Activated CD4-positive, alpha-beta T cell treated with anti-CD3 and anti-CD28 coated beads, Interleukin-2, amount 50 U/mL, for 24 hours (primary cell): ENCODE results near the gene SNRNP40.

Source experiments
- DNase-seq, 2 donors: peaks; one replicate each; pipeline ENCODE4 v3.0.0-alpha.2; 2020; ENCODE audit warnings: low read depth in 1 of 2, low spot score in 1 of 2

The SNRNP40 gene

DNA sequence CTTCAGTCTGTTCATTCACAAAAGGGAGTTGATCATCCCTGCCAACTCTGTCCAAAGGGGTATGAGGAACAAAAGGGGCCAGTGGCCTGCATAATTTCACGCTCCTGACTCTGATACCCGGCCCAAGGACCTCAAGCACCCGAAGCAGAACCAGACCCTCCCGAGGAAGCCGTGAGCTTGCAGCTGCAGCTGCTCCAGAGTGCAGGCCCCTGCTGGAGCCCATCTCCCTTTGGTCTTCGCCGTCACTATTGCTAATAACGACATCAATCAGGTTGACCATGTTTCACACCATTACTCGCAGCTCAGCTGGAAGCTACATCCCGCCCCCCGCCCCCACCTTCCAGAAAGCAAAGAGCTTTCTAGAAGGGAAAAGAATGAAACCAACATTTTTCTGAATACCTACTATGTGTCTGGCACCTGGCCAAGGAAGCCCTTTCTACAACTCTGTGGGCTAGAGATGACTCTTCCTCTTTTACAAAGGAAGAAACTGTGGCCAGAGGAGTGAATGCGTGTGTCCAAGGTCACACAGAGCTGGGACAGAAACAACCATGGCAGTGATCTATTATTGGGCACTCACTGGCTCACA is 62.4 kb downstream of the SNRNP40 start:
- DNase-seq, result no peak

DNA sequence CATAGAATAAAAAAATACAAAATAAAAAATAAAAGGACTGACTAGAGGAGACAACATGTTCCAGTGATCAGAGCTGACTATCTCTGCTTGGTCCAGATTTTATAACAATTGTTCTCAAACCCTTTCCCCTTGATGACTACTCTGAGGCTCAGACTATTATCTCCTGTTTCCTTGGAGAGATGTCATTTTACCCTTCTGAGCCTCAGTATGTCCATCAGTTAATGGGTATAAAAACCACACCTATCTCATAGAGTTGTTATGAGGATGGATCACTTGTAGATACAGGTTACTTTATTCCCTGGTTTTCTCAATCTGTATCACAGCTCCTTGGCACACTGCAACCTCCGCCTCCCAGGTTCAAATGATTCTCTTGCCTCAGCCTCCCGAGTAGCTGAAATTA is 63.9 kb downstream of the SNRNP40 start:
- no peak for DNase-seq

DNA sequence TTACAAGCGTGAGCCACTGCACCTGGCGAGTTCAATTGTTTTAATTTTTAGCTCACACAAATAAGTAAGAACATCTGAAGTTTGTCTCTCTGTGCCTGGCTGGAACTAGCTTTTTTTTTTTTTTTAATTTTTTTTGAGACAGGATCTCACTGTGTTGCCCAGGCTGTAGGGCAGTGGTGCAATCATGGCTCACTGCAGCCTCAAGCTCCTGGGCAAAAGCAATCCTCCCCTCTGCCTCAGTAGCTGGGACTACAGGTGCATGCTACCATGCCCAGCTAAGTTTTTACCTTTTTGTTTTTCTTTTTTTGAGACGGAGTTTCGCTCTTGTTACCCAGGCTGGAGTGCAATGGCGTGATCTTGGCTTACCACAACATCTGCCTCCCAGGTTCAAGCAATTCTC is 64.8 kb downstream of the SNRNP40 start:
- DNase-seq, result no peak

- no peak for DNase-seq
These were observed 66.2 kb downstream of the SNRNP40 start for GRCh38 chr1:31230378-31230777.

- DNase-seq, result no peak
These were observed 67.6 kb downstream of the SNRNP40 start for GRCh38 chr1:31228986-31229385.

DNA sequence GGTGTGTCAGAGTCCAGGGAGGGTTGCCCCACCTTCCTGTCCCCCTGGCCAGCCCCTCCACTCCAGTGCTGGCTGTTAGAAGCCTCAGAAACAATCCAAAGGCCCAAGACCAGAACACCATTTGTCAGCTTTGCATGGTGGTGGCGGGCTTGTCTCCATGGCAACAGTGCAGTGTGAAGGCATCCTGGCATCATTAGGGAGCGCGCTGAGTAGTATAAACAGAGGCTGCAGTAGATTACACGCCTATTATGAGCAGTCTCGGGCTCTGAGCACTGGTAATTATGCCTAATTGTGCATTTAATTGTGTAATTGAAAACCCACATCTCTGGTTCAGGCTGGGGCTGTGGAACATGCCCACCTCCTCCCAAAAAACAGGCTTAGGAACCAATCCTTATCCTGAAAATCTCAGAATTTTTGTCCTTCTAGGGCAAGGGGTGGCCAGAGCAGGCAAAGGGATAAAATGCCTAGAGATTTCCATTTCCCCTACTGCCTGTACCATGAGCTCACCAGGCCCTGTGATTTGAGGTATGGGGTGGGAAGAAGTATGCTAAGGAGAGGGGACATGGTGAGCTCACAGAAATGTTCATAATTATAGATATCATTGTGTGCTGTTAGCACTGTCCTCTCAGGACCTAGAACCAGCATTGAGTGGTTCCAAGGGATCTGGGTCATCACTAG is 68.6 kb downstream of the SNRNP40 start:
- DNase-seq, result no peak

DNA sequence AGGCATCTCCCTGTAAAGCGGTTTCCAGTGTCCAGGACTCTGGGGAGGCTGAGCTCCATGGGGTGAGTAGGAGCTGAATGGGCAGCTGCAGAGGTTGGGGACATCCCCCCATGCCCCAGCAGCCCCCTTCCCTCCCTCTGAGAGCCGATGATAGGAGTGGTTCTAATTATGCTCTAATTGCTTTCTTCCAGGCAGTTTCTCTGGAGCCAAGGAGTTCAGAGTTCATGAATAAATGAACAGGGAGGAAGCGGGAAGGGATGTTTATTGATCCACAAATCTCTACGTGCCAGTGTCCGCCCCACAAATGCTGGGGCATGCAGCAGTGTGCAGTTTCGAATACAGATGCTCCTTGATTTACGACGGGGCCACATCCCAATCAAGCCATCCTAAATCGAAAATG is 72.5 kb downstream of the SNRNP40 start:
- DNase-seq, result no peak

GRCh38 chr1:31222176-31222575 is 74.4 kb downstream of the SNRNP40 start:
- no peak for DNase-seq

DNA sequence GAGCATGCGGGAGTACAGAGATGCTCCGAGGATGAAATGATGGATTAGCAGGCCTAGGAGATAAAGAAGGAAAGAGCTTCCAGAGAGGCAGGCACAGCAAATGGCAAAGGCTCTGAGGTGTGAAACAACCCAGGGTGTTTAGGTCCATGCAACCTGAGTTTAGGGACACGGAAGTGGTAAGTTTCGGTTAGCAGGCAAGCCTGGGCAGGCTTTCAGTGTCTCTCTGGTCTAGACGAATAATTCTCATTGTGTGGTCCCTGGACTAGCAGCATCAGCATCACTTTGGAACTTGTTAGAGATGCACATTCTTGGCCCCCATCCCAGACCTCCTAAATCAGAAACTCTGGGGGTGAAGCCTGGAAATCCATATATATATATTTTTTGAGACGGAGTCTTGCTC is 75.5 kb downstream of the SNRNP40 start:
- DNase-seq, result no peak

GRCh38 chr1:31219489-31219888 is 77.1 kb downstream of the SNRNP40 start:
- DNase-seq, result no peak

DNA sequence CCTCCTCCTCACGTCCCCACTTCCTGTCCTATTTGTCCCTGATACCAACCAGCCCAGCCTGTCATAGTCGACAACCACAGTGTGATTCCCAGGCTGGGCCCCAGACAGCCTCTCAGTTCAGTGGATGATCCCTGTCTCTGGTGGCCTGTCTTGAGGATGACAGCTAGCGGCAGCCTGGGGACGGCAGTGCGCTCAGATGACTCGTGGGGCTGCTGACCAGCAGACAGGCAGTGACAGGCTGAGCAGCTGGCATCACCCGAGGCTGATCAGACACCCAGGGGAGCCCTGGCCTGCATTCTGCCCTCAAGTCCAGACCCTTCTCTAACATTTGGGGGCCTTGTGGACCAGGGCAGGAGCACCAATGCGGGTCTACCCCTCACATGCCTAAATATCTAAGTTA is 77.9 kb downstream of the SNRNP40 start:
- no peak for DNase-seq

GRCh38 chr1:31216016-31216415 is 80.6 kb downstream of the SNRNP40 start:
- no peak for DNase-seq

DNA sequence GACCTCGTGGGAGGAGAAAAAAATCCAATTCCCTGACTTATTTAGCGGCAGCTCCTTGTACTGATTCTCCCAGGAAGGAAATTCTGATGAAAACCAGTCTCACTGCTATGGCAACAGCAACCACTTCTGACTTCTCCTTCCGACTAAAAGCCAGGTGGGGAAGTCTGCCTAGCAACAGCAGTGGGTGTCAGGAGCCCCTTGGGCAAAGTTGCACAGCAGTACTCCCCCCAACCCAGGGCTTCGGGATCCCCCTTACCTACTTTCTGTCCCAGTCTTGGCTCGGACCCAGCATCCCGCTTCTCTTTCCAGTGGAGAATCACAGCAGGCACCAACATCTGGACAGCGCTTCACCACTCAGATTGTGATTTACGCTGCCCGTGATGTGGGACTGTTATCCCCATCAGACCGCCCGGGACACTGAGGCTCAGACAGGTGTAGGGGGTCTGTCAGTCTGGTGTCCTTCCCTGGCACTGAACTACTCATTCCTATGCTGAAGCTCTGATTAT is 81.5 kb downstream of the SNRNP40 start:
- no peak for DNase-seq

DNA sequence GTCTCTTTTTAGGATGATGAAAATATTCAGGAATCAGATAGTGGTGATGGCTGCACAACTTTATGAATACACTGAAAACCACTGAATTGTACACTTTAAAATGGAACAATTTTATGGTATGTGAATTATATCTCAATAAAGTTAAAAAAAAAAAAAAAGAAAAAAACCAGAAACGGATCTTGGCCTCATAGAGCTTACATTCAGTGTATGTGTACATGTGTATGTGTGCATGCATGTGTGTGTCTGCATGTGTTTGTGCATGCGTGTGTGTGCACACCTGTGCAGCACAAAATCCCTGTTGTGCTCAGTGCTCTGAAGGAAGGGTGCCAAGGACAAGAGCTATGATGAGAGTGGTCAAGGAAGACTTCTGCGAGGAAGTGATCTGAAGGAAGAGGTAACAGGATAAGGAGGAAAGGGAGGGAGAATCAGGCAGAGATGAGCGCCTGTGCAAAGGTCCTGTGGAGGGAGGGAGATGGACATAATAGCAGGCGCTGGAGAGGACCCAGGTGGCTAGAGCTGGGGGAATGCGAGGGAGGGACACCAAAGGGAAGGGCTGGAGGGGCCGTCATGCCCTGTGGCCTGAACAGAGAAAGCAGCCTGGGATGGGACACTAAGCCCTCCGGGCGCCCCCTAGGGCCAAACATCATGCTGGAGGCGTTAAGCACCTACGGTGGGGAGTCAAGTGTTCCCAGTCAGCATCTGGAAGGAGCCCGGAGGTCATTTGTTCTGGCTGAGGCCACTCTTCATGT is 82.1 kb downstream of the SNRNP40 start:
- no peak for DNase-seq
